HG03521 (cell line): Measurements from ENCODE around the gene TULP4.
A peak's percentile ranks its signal among the peaks of the same experiment; 100 is the strongest.
"Not testable (repeated sequence)": the region's sequence is repeated elsewhere in the genome, so short reads cannot be mapped to it uniquely, and the experiment has no call there.

ENCODE experiments used
- ATAC-seq: cut with Tn5 transposase; IDR thresholded peaks from one replicate; pipeline ENCODE4 v1.9.1; 2021; ENCODE audit warnings: mild to moderate bottlenecking, moderate library complexity; ENCODE audit not compliant: unreplicated experiment

The TULP4 gene

DNA sequence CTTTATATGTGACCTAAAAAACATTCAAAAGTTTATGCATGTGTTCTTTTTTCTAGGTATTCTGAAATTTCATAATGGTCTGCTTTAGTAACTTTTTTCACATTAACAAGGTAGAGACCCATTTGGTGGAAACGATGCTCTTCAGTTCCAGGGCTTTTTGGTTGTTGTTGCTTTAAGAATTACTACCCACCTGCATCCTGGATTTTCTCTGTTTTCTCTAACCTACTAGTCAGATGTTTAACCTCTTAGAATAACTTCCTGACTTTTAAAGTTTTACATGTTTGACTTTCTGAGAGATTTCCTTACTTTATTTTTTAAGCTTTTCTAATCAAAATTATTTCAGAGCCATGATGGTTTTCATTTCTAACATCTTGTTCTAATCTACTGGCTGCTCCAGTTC, 14.9 kb downstream of the TULP4 start:
- ATAC-seq: no peak

DNA sequence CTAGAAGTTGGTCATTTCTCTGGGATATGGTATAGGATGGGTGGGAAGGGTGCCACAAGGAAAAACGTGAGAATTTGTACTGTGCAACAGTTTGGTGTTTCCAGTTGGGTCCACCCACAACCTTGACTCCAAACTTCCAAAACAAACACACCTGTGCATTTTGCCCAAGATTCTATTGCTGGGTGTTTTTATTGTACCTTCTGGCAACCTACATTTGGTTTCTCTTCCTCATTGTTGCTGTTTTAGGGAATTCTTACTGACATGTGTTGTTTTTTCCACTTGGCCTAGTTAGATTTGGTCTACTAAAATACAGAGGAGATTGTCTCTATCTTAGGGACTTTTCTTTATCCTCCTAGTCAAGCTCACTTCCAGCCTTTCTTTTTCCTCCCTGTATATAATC, 16.7 kb downstream of the TULP4 start:
- no peak for ATAC-seq

DNA sequence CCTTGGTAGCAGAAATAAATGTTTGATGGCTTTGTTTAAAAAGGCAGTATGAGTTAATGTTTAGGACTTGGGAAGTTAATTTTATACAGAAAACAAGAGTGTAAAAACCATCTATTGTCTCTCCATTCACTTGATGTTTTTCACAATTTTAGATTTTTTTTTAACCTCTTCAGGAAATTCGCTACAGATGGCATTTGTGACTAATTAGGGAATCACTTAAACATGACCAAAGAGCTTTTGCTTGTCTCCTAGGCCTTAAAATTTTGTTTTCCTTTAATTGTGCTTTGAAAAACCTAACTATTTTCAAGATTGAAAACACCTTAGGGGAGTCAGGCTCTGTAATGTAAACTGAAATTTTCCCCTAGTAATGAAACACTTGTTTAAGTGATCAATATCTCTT, 17.3 kb downstream of the TULP4 start:
- no peak for ATAC-seq

DNA sequence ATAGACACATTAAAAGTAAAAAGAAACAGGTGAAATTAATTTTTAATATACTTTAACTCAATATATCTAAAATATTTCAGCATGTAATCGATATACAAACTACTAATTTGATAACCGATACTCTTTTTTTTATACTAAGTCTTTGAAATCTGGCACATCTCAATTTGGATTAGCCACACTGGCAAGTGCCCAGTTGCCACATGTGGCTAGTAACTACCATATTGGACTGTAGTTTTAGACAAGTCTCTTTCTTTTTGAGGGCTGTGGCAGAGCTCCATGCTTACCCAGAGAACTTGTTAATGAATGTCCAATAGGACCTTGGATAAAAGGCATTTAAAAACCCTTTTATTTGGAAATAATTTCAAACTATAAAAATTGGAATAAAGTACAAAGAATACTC, 17.8 kb downstream of the TULP4 start:
- ATAC-seq: no peak

DNA sequence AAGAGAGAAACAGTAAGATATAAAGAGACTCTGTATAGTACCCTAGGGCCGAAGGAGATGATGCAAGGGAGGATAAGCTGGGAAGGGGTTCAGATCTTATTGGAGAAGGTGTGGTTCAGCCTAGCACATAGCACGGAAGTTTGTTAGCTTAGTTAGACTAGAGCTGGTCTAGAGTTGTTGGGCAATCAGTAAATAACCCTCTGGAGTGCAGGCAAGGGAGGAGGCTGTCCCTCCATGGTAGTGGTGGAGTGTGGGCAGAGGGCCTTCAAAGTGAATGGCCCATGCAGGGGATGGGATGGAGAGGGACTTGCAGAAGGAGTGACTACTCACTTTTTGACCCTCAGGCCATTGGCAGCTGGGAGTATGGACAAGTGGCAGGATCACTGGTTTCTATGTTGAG, 20.0 kb downstream of the TULP4 start:
- no peak for ATAC-seq

DNA sequence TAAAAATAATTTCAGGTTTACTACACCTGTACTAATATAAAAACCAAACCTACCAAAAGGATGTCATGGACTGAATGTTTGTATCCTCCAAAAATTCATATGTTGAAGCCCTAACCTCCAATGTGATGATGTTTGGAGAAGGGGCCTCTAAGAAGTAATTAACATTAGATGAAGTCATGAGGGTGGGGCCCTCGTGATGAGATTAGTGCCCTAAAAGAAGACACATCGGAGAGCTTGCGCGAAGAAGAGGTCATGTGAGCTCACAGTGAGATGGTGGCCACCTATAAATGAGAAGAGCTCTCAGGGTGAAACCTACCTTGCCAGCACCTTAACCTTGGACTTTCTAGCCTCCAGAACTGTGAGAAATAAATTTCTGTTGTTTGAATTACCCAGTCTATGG, 20.8 kb downstream of the TULP4 start:
- no peak for ATAC-seq

DNA sequence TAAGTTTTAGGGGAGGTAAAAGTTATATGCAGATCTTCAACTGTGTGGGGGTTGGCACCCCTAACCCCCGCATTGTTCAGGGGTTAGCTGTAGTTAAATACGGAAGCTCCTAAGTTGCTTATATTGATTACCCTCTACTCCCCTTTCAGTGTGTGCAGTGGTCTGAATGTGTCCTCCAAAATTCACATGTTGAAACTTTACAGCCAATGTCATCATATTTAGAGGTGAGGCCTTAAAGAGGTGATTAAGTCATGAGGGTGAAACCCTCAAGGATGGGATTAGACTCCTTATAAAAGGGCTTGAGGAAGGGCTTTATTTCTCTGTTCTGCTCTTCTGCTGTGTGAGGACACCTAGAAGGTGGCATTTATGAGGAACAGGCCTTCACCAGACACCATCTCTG, 22.3 kb downstream of the TULP4 start:
- no peak for ATAC-seq

DNA sequence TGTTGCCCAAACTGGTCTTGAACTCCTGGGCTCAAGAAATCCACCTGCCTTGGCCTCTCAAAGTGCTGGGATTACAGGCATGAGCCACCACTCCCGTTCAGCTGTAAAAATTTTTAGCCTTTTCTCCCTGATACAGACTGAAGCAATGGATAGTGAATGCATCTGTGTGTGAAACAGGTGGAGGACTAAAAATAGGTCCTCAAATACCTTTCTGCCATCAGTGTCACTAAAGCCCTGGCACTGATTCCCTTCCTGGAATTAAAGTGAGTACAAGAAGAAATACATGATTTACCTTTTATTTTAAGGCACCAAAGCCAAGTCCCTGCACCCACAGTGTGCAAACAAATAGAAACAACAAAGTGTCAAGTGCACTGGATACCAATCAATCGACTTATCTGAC, 25.1 kb downstream of the TULP4 start:
- no peak for ATAC-seq

DNA sequence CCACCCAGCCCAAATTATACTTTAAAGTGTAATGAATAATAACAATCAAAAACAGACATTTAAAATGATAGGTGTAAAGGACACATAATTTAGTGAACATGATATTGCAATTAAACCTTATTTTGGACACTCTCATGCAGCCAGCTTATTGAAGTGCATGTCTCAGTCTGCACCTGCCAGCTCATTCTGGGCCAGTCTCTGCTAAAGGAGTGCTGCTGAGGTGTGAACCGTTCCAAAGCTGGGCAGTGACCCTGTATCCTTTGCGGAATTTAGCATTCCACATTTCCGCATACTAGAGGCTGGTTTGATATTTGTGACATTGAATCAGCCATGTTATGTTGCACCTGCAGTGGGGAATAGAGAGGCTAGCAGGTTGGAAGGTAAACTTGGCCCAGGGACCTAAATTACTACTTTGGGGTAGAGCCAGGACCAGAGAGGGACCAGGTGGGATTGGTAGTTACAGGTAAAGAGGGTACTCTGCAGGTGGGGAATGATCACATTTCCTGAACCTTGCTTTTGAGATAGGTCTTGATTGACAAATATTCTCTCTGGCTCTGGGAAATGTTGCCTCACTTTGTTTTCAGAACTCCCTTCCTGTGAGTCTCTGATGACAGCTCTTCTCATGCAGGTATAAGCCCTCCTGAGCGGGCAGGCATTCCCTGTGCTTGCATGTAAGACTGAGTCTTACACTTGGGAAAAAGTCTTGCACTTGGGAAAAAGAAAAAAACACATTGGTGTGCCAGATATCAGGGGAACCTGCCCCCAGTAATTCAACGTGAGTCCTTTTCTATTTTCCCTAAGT, 26.2 kb downstream of the TULP4 start:
- no peak for ATAC-seq

DNA sequence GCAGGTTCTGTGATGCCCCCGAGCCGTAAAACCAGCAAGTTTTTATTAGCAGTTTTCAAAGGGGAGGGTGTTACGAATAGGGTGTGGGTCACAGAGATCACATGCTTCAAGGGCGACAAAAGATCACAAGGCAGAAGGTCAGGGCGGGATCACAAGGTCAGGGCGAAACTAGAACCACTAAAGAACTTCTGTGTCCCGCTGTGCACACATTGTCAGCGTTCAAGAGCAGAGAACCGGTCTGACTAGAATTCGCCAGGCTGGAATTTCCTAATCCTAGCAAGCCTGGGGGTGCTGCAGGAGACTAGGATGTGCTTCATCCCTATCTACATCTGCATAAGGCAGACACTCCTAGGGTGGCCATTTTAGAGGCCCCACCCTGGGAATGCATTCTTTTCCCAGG, 26.9 kb downstream of the TULP4 start:
- ATAC-seq: not testable (repeated sequence)

DNA sequence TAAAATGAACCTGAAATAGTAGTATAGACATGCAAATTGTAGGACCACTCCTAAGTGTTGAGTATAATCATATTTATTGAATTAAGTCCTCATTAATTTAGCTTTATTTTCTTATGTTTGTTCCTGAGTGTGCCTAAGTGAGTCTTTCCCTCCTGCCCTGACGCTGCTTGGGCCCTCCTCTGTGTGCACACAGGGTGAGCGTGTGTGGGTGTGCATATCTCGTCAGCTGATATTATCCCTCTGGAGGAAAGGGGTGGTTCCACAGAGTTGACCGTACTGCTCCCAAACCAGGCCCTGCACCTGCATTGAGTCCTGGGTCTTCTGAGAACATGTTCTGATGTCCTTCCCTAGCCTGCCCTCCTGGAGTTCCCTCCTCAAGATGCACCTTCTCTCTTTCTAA, 28.0 kb downstream of the TULP4 start:
- no peak for ATAC-seq

DNA sequence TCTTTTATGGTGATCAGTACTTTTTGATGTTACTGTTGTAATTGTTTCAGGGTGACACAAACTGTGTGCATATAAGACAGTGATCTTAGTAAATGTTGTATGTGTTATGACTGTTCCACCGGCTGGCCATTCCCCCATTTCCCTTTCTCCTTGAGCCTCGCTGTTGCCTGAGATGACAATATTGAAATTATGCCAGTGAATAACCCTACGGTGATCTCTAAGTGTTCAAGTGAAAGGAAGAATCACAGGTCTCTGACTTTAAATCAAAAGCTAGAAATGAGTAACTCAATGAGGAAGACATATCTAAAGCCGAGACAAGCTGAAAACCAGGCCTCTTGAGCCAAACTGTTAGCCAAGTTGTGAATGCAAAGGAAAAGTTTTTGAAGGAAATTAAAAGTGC, 32.3 kb downstream of the TULP4 start:
- ATAC-seq: no peak

DNA sequence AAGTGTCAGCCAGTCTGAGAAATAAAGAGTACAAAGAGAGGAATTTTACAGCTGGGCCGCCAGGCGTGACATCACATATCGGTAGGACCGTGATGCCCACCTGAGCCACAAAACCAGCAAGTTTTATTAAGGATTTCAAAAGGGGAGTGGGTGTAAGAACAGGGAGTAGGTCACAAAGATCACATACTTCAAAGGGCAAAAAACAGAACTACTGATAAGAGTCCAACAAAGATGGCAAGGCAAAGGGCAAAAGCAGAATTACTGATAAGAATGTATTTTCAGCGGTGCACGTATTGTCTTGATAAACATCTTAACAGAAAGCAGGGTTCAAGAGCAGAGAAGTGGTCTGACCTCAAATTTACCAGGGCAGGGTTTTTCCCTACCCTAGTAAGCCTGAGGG, 33.2 kb downstream of the TULP4 start:
- ATAC-seq: not testable (repeated sequence)

DNA sequence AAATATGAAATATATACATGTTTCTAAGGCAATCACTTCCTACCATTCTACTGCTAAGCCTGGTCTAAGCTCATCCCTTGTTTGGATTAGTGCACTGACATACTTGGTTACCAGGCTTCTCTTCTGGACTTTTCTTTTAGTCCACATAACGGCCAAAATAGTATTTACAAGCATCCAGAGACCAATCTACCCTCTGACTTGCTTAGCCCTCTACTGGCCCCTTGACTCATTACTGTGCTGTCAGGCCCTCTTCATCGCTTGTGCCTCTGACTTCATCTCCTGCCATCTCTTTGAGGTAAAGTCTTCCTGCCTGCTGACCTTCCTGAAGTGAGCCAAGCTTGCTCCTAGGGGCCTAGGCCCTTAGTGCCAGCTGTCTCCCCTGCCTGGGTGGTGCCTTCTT, 35.1 kb downstream of the TULP4 start:
- ATAC-seq: no peak

DNA sequence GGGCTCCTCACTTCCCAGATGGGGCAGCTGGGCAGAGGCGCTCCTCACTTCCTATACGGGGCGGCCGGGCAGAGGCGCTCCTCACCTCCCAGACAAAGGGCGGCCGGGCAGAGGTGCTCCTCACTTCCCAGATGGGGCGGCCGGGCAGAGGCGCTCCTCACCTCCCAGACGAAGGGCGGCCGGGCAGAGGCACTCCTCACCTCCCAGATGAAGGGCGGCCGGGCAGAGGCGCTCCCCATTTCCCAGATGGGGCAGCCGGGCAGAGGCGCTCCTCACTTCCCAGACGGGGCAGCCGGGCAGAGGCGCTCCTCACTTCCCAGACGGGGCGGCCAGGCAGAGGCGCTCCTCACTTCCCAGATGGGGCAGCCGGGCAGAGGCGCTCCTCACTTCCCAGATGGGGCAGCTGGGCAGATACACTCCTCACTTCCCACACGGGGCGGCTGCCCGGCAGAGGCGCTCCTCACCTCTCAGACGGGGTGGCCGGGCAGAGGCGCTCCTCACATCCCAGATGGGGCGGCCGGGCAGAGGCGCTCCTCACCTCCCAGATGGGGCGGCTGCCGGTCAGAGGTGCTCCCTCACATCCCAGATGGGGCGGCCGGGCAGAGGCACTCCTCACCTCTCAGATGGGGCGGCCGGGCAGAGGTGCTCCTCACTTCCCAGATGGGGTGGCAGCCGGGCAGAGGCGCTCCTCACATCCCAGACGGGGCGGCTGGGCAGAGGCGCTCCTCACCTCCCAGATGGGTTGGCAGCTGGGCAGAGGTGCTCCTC, 36.7 kb downstream of the TULP4 start:
- not testable (repeated sequence) for ATAC-seq

DNA sequence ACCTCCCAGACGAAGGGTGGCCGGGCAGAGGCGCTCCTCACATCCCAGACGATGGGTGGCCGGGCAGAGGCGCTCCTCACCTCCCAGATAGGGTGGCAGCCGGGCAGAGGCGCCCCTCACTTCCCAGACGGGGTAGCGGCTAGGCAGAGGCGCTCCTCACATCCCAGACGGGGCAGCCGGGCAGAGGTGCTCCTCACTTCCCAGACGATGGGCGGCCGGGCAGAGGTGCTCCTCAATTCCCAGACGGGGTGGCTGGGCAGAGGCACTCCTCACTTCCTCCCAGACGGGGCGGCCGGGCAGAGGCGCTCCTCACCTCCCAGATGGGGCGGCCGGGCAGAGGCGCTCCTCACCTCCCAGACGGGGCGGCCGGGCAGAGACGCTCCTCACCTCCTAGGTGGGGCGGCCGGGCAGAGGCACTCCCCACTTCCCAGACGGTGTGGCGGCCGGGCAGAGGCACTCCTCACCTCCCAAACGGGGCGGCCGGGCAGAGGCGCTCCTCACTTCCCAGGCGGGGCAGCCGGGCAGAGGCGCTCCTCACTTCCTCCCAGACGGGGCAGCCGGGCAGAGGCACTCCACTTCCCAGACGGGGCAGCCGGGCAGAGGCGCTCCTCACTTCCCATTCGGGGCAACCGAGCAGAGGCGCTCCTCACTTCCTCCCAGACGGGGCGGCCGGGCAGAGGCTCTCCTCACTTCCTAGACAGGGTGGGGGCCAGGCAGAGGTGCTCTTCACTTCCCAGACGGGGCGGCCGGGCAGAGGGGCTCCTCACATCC, 37.4 kb downstream of the TULP4 start:
- ATAC-seq: not testable (repeated sequence)

DNA sequence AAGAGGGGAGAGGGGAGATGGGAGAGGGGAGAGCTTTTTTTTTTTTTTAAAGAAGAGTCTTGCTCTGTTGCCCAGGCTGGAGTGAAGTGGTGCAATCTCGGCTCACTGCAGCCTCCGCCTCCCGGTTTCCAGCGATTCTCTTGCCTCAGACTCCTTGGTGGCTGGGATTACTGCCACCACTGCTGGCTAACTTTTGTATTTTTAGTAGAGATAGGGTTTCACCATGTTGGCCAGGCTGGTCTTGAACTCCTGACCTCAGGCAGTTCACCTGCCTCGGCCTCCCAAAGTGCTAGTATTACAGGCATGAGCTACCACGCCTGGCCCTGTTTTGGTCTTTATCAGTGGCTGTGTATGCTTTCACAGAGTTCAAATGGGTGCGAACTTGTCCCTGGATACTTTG, 38.5 kb downstream of the TULP4 start:
- ATAC-seq: not testable (repeated sequence)

DNA sequence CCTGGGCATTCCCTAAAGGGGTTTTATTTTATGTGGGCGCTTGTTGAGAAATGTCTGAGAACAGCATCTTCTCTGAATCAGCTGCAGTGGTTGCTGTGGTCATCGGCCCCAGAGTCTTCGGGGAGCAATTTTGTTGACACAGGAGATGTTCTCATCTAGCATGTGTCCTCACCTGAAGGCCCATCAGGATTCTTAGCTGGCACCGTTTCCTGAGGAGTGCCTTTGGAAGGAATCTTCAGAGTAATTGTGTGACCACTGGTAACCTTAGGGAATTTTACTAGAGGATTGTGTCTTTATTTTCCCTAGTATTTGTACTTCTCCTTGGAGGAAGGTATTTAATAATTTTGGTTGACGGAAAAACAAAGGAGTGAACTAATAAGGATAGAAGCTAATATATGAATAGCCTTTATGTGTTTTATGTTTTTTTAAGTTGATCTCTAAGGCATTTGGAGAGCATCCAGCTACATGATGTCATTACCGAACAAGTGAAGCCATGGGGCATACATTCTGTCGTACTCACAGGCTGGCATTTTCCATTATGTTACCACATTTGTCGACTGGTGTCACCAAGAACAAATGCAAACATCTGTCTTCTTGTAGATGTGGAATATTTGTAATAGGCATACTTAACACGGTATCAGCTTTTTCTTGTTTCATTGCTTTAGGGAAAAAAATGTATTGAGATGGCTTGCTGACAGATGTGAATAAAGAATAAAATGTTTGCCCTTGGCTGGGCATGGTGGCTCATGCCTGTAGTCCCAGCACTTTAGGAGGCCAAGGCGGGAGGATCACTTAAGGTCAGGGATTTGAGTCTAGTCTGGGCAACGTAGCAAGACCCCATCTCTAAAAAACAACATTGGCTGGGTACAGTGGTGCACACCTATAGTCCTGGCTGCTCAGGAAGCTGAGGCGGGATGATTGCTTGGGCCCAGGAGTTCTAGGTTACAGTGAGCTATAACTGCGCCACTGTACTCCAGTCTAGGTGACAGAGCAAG, 41.9 kb downstream of the TULP4 start:
- ATAC-seq: no peak

DNA sequence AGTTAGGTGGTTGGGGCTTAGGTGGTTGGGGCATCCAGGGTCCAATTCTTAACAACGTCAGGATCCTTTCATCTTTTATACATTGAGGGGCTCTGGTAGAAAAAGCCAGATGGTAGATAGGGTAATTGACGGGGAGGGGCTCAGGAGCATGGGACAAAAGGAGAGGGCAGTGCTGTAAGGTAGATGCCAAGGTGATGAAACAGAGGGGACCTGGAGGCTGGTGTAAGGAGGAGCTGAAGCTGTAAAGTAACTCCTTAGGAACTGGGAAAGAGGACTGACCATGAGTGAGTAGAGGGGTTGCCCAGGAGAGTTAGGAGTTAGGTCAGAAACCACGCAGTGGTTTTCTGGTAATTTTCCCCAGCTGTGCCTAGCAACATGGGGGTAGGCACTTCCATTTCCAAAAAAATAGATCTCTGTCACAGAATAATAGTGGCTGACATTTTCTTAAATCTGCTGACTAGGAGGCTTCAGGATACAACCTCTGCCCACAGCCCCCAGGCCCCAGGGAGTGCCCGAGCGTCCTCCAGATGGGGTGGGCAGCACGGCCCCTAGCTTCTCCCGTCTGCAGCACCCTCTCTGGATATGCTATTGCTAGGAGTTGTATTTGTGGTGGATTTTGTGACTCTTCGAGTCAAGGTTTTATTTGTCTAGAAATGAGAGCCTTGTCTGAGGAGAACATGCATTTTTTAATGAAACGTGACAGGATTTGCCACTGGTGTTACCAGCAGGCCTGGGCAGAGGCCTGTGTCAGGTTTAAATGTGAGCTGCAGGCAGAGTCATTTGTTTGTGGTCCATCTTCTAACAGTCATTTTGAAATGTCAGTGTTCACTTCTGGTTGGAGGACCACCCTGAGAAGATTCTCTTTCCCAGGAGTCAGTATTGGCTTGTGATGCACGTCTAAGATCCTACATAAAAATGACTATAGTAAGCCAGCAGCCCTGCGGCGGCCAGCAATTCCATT, 44.6 kb downstream of the TULP4 start:
- peak; percentile 16 for ATAC-seq
